Activated T-helper 1 cell treated with anti-CD3 and anti-CD28 coated beads, Interleukin-2, amount 50 U/mL, for 16 hours (primary cell): ENCODE results near the gene NSMCE3.

Experiments
- DNase-seq, 2 donors: peaks; one replicate each; pipeline ENCODE4 v3.0.0-alpha.2; 2020; ENCODE audit warnings: low read depth in 1 of 2, low spot score in 1 of 2

Gene NSMCE3

GRCh38 chr15:29222129-29222853, 47.3 kb downstream of the NSMCE3 start:
- no peak for DNase-seq

- DNase-seq = no peak
Observed at GRCh38 chr15:29220852-29221251, 48.8 kb downstream of the NSMCE3 start.

- DNase-seq = no peak
Observed at GRCh38 chr15:29216955-29217354, 52.7 kb downstream of the NSMCE3 start.
